Measurements from ENCODE around the gene CCR5.
"Not testable (repeated sequence)": the region's sequence is repeated elsewhere in the genome, so short reads cannot be mapped to it uniquely, and the experiment has no call there.

The CCR5 gene

GRCh38 chr3:46386205-46386604, 15.5 kb downstream of the CCR5 start:
- H3K36me3 ChIP-seq (ENCODE audit: control insufficient read depth, insufficient read depth, low read length), result no peaks in the 10 kb centered on the region
- no peak for DNase-seq (ENCODE audit: extremely low read depth, insufficient read length)
- no peak for TF ChIP-seq CTCF (IDR thresholded peaks at IDR 0.05; ENCODE audit: insufficient read depth, low read length, poor library complexity, severe bottlenecking)
- H3K4me3 ChIP-seq (replicated peaks; ENCODE audit: low read depth, low read length), result no peak overlapping the region
- H3K27me3 ChIP-seq (replicated peaks; ENCODE audit: control insufficient read depth, insufficient read depth, low read length), result no peaks in the 10 kb centered on the region

GRCh38 chr3:46388847-46389246, 18.1 kb downstream of the CCR5 start:
- DNase-seq (ENCODE audit: extremely low read depth, insufficient read length); H3K27me3 ChIP-seq (replicated peaks; ENCODE audit: control insufficient read depth, insufficient read depth, low read length); H3K36me3 ChIP-seq (ENCODE audit: control insufficient read depth, insufficient read depth, low read length); H3K4me3 ChIP-seq (replicated peaks; ENCODE audit: low read depth, low read length): not testable (repeated sequence)

DNA sequence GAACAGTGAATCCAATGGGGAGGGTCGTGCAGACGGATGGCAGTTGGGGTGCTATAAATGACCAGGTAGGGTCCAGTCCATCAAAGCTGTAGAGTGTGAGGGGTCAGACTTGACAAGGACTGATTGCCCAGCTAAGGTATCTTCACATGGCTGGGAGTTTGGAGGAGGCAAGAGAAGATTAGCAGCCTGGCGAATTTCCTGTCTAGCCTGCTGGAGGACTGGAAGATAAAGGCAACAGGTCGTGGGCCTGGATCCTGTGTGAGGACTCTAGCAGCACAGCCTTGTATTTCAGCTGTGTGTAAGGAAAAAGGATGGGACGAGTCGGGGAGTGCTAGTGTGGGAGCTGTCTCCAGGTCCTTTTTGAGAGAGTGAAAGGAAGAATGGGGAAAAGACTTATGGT, 18.6 kb downstream of the CCR5 start:
- no peak for DNase-seq (ENCODE audit: extremely low read depth, insufficient read length)
- no peak for TF ChIP-seq CTCF (IDR thresholded peaks at IDR 0.05; ENCODE audit: insufficient read depth, low read length, poor library complexity, severe bottlenecking)
- Histone ChIP-seq H3K4me3 (replicated peaks; ENCODE audit: low read depth, low read length) (no peak overlapping the region), H3K27me3 (replicated peaks; ENCODE audit: control insufficient read depth, insufficient read depth, low read length) (no peaks in the 10 kb centered on the region), H3K36me3 (ENCODE audit: control insufficient read depth, insufficient read depth, low read length) (no peaks in the 10 kb centered on the region)

DNA sequence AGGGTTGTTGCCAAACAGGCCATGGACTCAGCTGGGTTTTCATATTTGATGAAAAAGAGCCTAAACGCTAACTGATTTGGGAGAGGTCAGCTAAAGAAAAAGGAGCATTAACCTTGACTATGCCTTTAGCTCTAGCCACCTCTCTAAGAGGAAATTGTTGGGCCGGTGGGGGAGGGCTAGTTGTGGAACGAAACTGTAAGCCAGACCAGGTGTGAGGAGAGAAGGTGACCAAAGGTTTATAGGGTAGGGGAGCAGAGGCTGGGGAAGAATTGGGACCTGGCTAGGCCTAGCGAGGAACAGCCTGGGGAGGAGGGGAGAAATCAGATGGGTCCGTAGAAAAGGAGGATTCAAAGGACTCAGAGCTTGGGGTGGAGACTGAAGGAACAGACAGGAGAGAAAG, 20.8 kb downstream of the CCR5 start:
- H3K27me3 ChIP-seq (replicated peaks; ENCODE audit: control insufficient read depth, insufficient read depth, low read length); DNase-seq (ENCODE audit: extremely low read depth, insufficient read length): not testable (repeated sequence)

GRCh38 chr3:46393011-46393410, 22.3 kb downstream of the CCR5 start:
- TF ChIP-seq CTCF (IDR thresholded peaks at IDR 0.05; ENCODE audit: insufficient read depth, low read length, poor library complexity, severe bottlenecking), result no peak
- no peak for DNase-seq (ENCODE audit: extremely low read depth, insufficient read length)
- H3K4me3 ChIP-seq (replicated peaks; ENCODE audit: low read depth, low read length), result no peak overlapping the region
- H3K36me3 ChIP-seq (ENCODE audit: control insufficient read depth, insufficient read depth, low read length), result no peaks in the 10 kb centered on the region
- no peaks in the 10 kb centered on the region; the same call in 1 of the 2 replicates for H3K27me3 ChIP-seq (replicated peaks; ENCODE audit: control insufficient read depth, insufficient read depth, low read length)

More for the DNA sequence above, 20.8 kb downstream of the CCR5 start:
- H3K36me3 ChIP-seq (ENCODE audit: control insufficient read depth, insufficient read depth, low read length); H3K4me3 ChIP-seq (replicated peaks; ENCODE audit: low read depth, low read length): not testable (repeated sequence)

GRCh38 chr3:46393554-46394434, 23.0 kb downstream of the CCR5 start:
- DNase-seq (ENCODE audit: extremely low read depth, insufficient read length), result no peak

More at GRCh38 chr3:46393554-46394434, 23.0 kb downstream of the CCR5 start:
- H3K27me3 ChIP-seq (replicated peaks; ENCODE audit: control insufficient read depth, insufficient read depth, low read length), result no peaks in the 10 kb centered on the region; the same call in 1 of the 2 replicates
- H3K4me3 ChIP-seq (replicated peaks; ENCODE audit: low read depth, low read length), result no peak overlapping the region
- no peak for TF ChIP-seq CTCF (IDR thresholded peaks at IDR 0.05; ENCODE audit: insufficient read depth, low read length, poor library complexity, severe bottlenecking)
- H3K36me3 ChIP-seq (ENCODE audit: control insufficient read depth, insufficient read depth, low read length), result no peaks in the 10 kb centered on the region

Measured in GM06990 (cell line).